Body of pancreas (tissue), 4 donors: Measurements from ENCODE around the gene CMTM3. TPM values are rescaled to one million over a fixed set of nuclear protein-coding genes. Genes with fewer than 3 reads are reported as not detected.

Experiments used
- ATAC-seq: fragments of 150-250 bp; one replicate; pipeline ENCODE4 v1.9.1; 2016
- DNase-seq, 4 donors: peaks; one replicate each; pipeline ENCODE4 v3.0.0-alpha.2; 2019
- H3K27ac ChIP-seq, 4 donors: fragments of 200-600 bp; sonication (generic); 1 replicate in 3 of 4; 2 replicates in 1 of 4; pipeline versions ENCODE4 v1.5.1 to v1.6.1; 2016 to 2019; ENCODE audit warnings: mild to moderate bottlenecking in 1 of 4, mixed read lengths in 1 of 4, moderate library complexity in 1 of 4
- H3K27me3 ChIP-seq, 2 donors: fragments of 200-600 bp; sonication (generic); one replicate each; pipeline ENCODE4 v1.6.0; 2016; ENCODE audit warnings: mild to moderate bottlenecking in 1 of 2
- H3K36me3 ChIP-seq, 2 donors: fragments of 200-600 bp; sonication (generic); replicated peaks in 1 of 2; 2 replicates each; pipeline ENCODE4 v1.5.1; 2016; ENCODE audit warnings: low read depth in 2 of 2; ENCODE audit not compliant: insufficient read depth in 1 of 2
- H3K4me1 ChIP-seq: fragments of 200-600 bp; sonication (generic); one replicate; pipeline ENCODE4 v1.6.0; 2016
- H3K4me3 ChIP-seq, 2 donors: fragments of 200-600 bp; sonication (generic); 1 replicate in 1 of 2; 2 replicates in 1 of 2; pipeline ENCODE4 v1.5.1; 2016 to 2019
- H3K9me3 ChIP-seq, 3 donors: fragments of 200-600 bp; sonication (generic); 1 replicate in 2 of 3; 2 replicates in 1 of 3; pipeline ENCODE4 v1.5.1; 2016
- CTCF ChIP-seq, 7 experiments: fragments of 450-650 bp in 4 of 7; fragments of 200-600 bp in 3 of 7; sonication (generic) in 3 of 7; IDR thresholded peaks; one replicate each; pipeline ENCODE4 v1.5.1; 2016 to 2019; ENCODE audit warnings: antibody characterized with exemption in 7 of 7
- POLR2A ChIP-seq, 3 donors: fragments of 450-650 bp; IDR thresholded peaks; one replicate each; pipeline ENCODE4 v1.6.1; 2016; ENCODE audit warnings: antibody characterized with exemption in 3 of 3, mild to moderate bottlenecking in 2 of 3
- WGBS, 2 donors: methylation state at CpG; one replicate each; pipeline ENCODE4 v1.1.5; 2017; 5-methylcytosine and 5-hydroxymethylcytosine counted together
- intact Hi-C: fragments of 100-400 bp; cut with DNase I; formaldehyde crosslinking; loops from one replicate; pipeline ENCODE4 v1.15.1; 2023
- total RNA-seq, 2 donors: library from RNA; depleted of rRNA; stranded (reverse); fragments of >200 nt; gene quantifications; one replicate each; pipeline ENCODE4 v1.1.0, GENCODE V29; 2016

CMTM3 gene
- total RNA-seq, 2 donors from 2014 or later = 4.3 to 6.0 TPM

DNA sequence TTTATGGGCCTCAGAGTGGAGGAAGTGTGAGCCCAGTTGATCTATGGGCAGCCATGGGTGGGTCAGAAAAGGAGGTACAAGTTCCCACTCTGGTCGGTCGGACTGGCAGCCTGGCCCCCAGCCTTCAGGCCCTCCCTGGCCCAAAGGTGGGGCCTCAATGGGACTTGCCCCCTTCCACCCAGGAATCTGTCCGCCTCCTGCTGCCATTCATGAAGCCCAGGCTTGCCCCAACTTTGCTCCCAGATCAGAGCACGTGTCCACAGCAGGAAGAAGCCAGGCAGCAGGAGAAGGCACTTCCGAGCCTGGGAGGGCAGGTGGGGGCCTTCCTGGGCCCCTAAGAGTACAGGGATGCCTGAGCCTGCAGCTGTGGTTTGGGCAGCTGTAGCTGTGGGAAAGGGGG lies 3.0 kb upstream of the CMTM3 start:
- Histone ChIP-seq H3K36me3 (no peaks in the 10 kb centered on the region), H3K4me3 (no peak overlapping the region), H3K4me1 (peaks cover 15% of the 10 kb centered on the region), H3K27me3 (peaks cover 0 to 4% of the 10 kb centered on the region in 2 donors), H3K27ac (no peak overlapping the region), H3K9me3 (no peaks in the 10 kb centered on the region)
- no peak for ATAC-seq
- DNase-seq = no peak
- no peak for TF ChIP-seq POLR2A (IDR thresholded peaks at IDR 0.05)
- TF ChIP-seq CTCF (IDR thresholded peaks at IDR 0.05) = no peak
- intact Hi-C loops = loop anchor here (10.0 kb wide), 2 partner anchors 197 to 263 kb away; no protein-coding TSS in a partner anchor
- 92 to 95% methylated on average over 2 to 5 of the region's 5 CpGs for WGBS, 2 donors

- no peak for TF ChIP-seq POLR2A (IDR thresholded peaks at IDR 0.05)
- TF ChIP-seq CTCF (IDR thresholded peaks at IDR 0.05) = no peak
These were observed 748 bp upstream of the CMTM3 start for GRCh38 chr16:66603537-66604375.

GRCh38 chr16:66605177-66605978 lies 874 bp downstream of the CMTM3 start:
- intact Hi-C loops = loop anchor here (10.0 kb wide), 2 partner anchors 201 to 259 kb away; no protein-coding TSS in a partner anchor
- TF ChIP-seq CTCF (IDR thresholded peaks at IDR 0.05) = peak in 1 of 7 experiments; percentile 4
- peak in 1 of 3 donors; percentile 5 for TF ChIP-seq POLR2A (IDR thresholded peaks at IDR 0.05)
- ATAC-seq (peak; percentile 5), DNase-seq (peak in 3 of 4 donors; percentile 29 to 38 (median 31))
- H3K27ac ChIP-seq = peak overlapping the region in 3 of 4 donors; percentile 21 to 58 (median 38)
- H3K4me3 ChIP-seq = peak overlapping the region in 1 of 2 donors; percentile 31
- 26 to 80% methylated on average over 10 to 57 of the region's 61 CpGs for WGBS, 2 donors
- H3K9me3 ChIP-seq = no peaks in the 10 kb centered on the region
- H3K36me3 ChIP-seq = no peaks in the 10 kb centered on the region
- peaks cover 23% of the 10 kb centered on the region for H3K4me1 ChIP-seq
- H3K27me3 ChIP-seq = peaks cover 0 to 4% of the 10 kb centered on the region in 2 donors

More at GRCh38 chr16:66603537-66604375, 748 bp upstream of the CMTM3 start:
- H3K9me3 ChIP-seq = no peaks in the 10 kb centered on the region
- H3K27me3 ChIP-seq = peaks cover 0 to 4% of the 10 kb centered on the region in 2 donors
- intact Hi-C loops = loop anchor here (10.0 kb wide), 2 partner anchors 199 to 261 kb away; no protein-coding TSS in a partner anchor
- H3K27ac ChIP-seq = peak overlapping the region in 1 of 4 donors; percentile 58
- no peaks in the 10 kb centered on the region for H3K36me3 ChIP-seq
- peaks cover 20% of the 10 kb centered on the region for H3K4me1 ChIP-seq
- H3K4me3 ChIP-seq = no peak overlapping the region
- ATAC-seq (no peak), DNase-seq (peak in 2 of 4 donors; percentile 36 to 49)
- 34 to 59% methylated on average over 19 to 32 of the region's 32 CpGs for WGBS, 2 donors

- H3K27ac ChIP-seq = no peak overlapping the region
- no peak for ATAC-seq
- TF ChIP-seq POLR2A (IDR thresholded peaks at IDR 0.05) (no peak), CTCF (IDR thresholded peaks at IDR 0.05) (no peak)
- DNase-seq = peak in 1 of 4 donors; percentile 40
- WGBS, 2 donors = 71 to 76% methylated on average over 8 to 9 of the region's 10 CpGs
- peaks cover 0 to 4% of the 10 kb centered on the region in 2 donors for H3K27me3 ChIP-seq
- intact Hi-C loops = loop anchor here (10.0 kb wide), 2 partner anchors 201 to 259 kb away; no protein-coding TSS in a partner anchor
- peaks cover 23% of the 10 kb centered on the region for H3K4me1 ChIP-seq
- no peaks in the 10 kb centered on the region for H3K9me3 ChIP-seq
- no peak overlapping the region for H3K4me3 ChIP-seq
- no peaks in the 10 kb centered on the region for H3K36me3 ChIP-seq
These were observed 1.7 kb downstream of the CMTM3 start for GRCh38 chr16:66605979-66606751.
